Stomach (tissue), 9 donors: ENCODE results near the gene SEC62. TPM values are rescaled to one million over a fixed set of nuclear protein-coding genes. Genes with fewer than 3 reads are reported as not detected.
A peak's percentile ranks its signal among the peaks of the same experiment; 100 is the strongest.

ENCODE experiments used
- DNase-seq, 2 donors: peaks; one replicate each; pipeline versions ENCODE4 v3.0.0 to v3.0.0-alpha.2; 2013 to 2019
- H3K27ac ChIP-seq, 5 donors: fragments of 200-600 bp in 4 of 5; sonication (generic) in 4 of 5; one replicate each; pipeline ENCODE4 v1.5.1; 2013 to 2019; ENCODE audit warnings: mild to moderate bottlenecking in 1 of 5, moderate library complexity in 1 of 5
- H3K27me3 ChIP-seq, 3 donors: fragments of 200-600 bp; sonication (generic); one replicate each; pipeline ENCODE4 v1.5.1; 2017 to 2019; ENCODE audit warnings: mixed run types in 1 of 3
- H3K36me3 ChIP-seq, 4 donors: fragments of 200-600 bp; sonication (generic); 1 replicate in 3 of 4; 2 replicates in 1 of 4; pipeline ENCODE4 v1.5.1; 2016 to 2019
- H3K4me1 ChIP-seq, 4 donors: fragments of 200-600 bp; sonication (generic); one replicate each; pipeline ENCODE4 v1.5.1; 2016 to 2019
- H3K4me3 ChIP-seq, 4 donors: fragments of 200-600 bp; sonication (generic) in 3 of 4; one replicate each; pipeline ENCODE4 v1.5.1; 2016 to 2019; ENCODE audit warnings: mild to moderate bottlenecking in 1 of 4
- H3K9me3 ChIP-seq, 4 donors: fragments of 200-600 bp; sonication (generic); one replicate each; pipeline ENCODE4 v1.5.1; 2016 to 2019
- EP300 ChIP-seq: sonication (generic); formaldehyde crosslinking; IDR thresholded peaks from one replicate; pipeline ENCODE4 v1.6.1; 2017; ENCODE audit warnings: antibody characterized with exemption
- POLR2A ChIP-seq, 4 donors: fragments of 450-650 bp; IDR thresholded peaks; one replicate each; pipeline ENCODE4 v1.6.1; 2016; ENCODE audit warnings: antibody characterized with exemption in 4 of 4, control low read depth in 2 of 4, mild to moderate bottlenecking in 1 of 4, moderate library complexity in 1 of 4
- POLR2AphosphoS5 ChIP-seq, 3 donors: sonication (generic); formaldehyde crosslinking; IDR thresholded peaks; one replicate each; pipeline ENCODE4 v1.6.1; 2016; ENCODE audit warnings: antibody characterized with exemption in 3 of 3
- WGBS, 5 donors: extraction: QIAGEN DNeasy Blood & Tissue Kit in 3 of 5; methylation state at CpG; one replicate each; pipeline versions ENCODE4 v1.1.5 to v1.1.7; 2013 to 2018; 5-methylcytosine and 5-hydroxymethylcytosine counted together
- intact Hi-C: fragments of 100-400 bp; cut with DNase I; formaldehyde crosslinking; loops from one replicate; pipeline ENCODE4 v1.15.1; 2023; ENCODE audit warnings: low total_unique reads
- polyA plus RNA-seq, 3 donors: library from polyadenylated mRNA; stranded (reverse); fragments of 200-250 nt; gene quantifications; one replicate each; pipeline ENCODE4 v1.2.3, GENCODE V29; 2013
- total RNA-seq, 5 donors: library from RNA; depleted of rRNA; stranded (reverse); fragments of >200 nt; gene quantifications; one replicate each; pipeline versions ENCODE4 v1.1.0 to v1.2.3, GENCODE V29; 2014 to 2016
- TF ChIP-seq, protein P1 (sequence below), 7 experiments: fragments of 450-650 bp in 4 of 7; fragments of 200-600 bp in 3 of 7; sonication (generic) in 3 of 7; IDR thresholded peaks; one replicate each; pipeline ENCODE4 v1.5.1; 2016 to 2019; ENCODE audit warnings: antibody characterized with exemption in 7 of 7, control low read depth in 2 of 7, mild to moderate bottlenecking in 1 of 7
- donor health status: healthy with polysubstance abuse.
- donor health status: Bipolar disorder and iron deficiency.
- donor health status: healthy.

Gene SEC62
- total and polyA plus RNA-seq, 8 donors = 12.1 to 239 (median 51.1) TPM

DNA sequence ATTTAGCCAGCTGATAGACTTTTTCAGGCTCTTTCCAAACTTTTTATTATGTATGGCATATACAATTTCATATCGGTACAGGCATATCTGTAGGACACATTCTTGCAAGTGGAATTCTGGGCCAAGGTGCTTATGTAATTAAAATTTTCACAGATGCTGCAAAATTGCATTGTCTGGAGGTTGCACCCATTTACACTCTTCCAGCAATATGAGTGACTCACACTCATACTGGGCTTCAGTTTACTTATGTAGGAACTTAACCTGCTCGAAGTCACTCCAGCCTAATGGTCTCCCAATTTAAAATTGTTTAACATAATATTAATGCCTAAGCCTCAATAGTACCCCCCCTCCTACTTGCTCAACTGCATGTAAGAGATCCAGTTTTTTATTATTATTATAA, 11.2 kb upstream of the SEC62 start:
- no peaks in the 10 kb centered on the region for H3K9me3 ChIP-seq
- 78 to 89% (median 84%) methylated on average over 2 of the region's 2 CpGs for WGBS, 5 donors
- H3K36me3 ChIP-seq = no peaks in the 10 kb centered on the region
- no peak for DNase-seq
- no peaks in the 10 kb centered on the region for H3K4me1 ChIP-seq
- H3K4me3 ChIP-seq = no peak overlapping the region
- H3K27ac ChIP-seq = no peak overlapping the region
- intact Hi-C loops = no loop called here
- no peaks in the 10 kb centered on the region for H3K27me3 ChIP-seq
- TF ChIP-seq, protein P1, sequence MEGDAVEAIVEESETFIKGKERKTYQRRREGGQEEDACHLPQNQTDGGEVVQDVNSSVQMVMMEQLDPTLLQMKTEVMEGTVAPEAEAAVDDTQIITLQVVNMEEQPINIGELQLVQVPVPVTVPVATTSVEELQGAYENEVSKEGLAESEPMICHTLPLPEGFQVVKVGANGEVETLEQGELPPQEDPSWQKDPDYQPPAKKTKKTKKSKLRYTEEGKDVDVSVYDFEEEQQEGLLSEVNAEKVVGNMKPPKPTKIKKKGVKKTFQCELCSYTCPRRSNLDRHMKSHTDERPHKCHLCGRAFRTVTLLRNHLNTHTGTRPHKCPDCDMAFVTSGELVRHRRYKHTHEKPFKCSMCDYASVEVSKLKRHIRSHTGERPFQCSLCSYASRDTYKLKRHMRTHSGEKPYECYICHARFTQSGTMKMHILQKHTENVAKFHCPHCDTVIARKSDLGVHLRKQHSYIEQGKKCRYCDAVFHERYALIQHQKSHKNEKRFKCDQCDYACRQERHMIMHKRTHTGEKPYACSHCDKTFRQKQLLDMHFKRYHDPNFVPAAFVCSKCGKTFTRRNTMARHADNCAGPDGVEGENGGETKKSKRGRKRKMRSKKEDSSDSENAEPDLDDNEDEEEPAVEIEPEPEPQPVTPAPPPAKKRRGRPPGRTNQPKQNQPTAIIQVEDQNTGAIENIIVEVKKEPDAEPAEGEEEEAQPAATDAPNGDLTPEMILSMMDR (IDR thresholded peaks at IDR 0.05) = no peak
- no peak for TF ChIP-seq EP300
- no peak for TF ChIP-seq POLR2A (IDR thresholded peaks at IDR 0.05)
- TF ChIP-seq POLR2AphosphoS5 (IDR thresholded peaks at IDR 0.05) = no peak

DNA sequence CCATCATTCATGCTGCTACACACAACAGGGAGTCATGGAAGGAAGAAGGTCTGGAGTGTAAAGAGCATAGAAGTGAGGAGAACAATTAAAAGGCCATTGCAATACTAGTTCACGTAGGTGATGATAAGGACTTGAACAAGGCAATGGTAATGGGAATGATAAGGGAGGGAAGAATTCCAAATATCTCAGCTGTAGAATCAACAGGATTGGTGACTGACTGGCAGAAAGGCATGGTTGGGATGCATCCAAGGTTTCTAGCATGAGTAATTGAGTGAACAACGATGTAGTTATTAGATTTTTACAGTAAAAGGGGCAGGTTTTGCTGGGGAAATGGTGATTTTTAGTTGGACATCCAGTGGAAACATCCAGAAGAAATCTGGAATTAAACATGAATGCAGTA, 2.4 kb upstream of the SEC62 start:
- intact Hi-C loops = no loop called here
- 27 to 55% (median 33%) methylated on average over 2 of the region's 2 CpGs for WGBS, 5 donors
- TF ChIP-seq, protein P1 (IDR thresholded peaks at IDR 0.05) = no peak
- TF ChIP-seq POLR2A (IDR thresholded peaks at IDR 0.05) (no peak), POLR2AphosphoS5 (IDR thresholded peaks at IDR 0.05) (peak in 1 of 3 donors; percentile 15), EP300 (no peak)

DNA sequence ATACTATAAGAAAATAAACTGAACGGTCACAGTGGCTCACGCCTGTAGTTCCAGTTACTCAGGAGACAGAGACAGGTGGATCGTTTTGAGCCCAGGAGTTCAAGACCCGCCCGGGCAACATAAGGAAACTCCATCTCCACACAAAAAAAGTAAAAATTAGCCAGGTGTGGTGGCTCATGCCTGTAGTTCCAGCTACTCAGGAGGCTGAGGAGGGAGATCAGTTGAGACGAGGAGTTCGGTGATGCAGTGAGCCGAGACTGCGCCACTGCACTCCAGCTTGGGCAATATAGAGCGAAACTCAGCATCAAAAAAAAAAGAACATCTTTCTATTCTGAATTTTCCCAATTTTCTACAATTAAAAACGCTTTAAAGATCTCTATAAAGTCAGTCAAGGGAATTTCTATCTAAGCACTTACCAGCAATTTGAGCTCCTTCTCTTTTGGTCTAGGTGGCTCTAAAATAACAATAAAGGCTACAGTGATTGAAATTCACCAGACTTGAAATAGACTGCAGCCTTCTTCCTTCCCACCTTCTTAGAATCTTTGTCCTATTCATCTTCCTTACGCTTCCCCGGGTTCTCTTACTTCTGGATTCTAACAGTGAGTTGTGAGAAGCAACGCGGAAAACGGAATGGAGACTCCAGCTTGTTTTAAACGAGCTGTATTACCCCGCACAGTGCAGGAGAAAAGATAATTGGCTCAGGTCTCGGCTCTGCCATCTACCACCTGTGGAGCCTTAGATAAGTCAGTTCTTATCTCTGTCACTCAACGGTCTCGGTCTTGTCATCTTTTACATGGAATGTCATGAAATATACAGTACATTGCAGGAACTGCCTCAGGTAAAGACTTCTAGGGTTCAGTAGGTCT, 812 bp upstream of the SEC62 start:
- no peaks in the 10 kb centered on the region for H3K27me3 ChIP-seq
- WGBS, 5 donors = 54 to 58% (median 56%) methylated on average over 21 of the region's 21 CpGs
- intact Hi-C loops = no loop called here
- H3K4me1 ChIP-seq = peaks cover 10 to 44% (median 32%) of the 10 kb centered on the region in 4 donors
- peak overlapping the region; percentile 67 to 93 (median 80) for H3K4me3 ChIP-seq
- no peaks in the 10 kb centered on the region for H3K9me3 ChIP-seq
- peaks cover 0 to 6% (median 0%) of the 10 kb centered on the region in 4 donors for H3K36me3 ChIP-seq
- peak in 1 of 2 donors; percentile 47 for DNase-seq
- TF ChIP-seq POLR2A (IDR thresholded peaks at IDR 0.05) (no peak), POLR2AphosphoS5 (IDR thresholded peaks at IDR 0.05) (no peak), EP300 (no peak)
- TF ChIP-seq, protein P1 (IDR thresholded peaks at IDR 0.05) = no peak
- H3K27ac ChIP-seq = peak overlapping the region; percentile 93 to 99 (median 95)

More for the DNA sequence above, 2.4 kb upstream of the SEC62 start:
- H3K36me3 ChIP-seq = no peaks in the 10 kb centered on the region
- peak in 1 of 2 donors; percentile 49 for DNase-seq
- H3K4me3 ChIP-seq = no peak overlapping the region
- no peaks in the 10 kb centered on the region for H3K9me3 ChIP-seq
- peaks cover under 1 to 28% (median 20%) of the 10 kb centered on the region in 4 donors for H3K4me1 ChIP-seq
- H3K27me3 ChIP-seq = no peaks in the 10 kb centered on the region
- H3K27ac ChIP-seq = no peak overlapping the region

DNA sequence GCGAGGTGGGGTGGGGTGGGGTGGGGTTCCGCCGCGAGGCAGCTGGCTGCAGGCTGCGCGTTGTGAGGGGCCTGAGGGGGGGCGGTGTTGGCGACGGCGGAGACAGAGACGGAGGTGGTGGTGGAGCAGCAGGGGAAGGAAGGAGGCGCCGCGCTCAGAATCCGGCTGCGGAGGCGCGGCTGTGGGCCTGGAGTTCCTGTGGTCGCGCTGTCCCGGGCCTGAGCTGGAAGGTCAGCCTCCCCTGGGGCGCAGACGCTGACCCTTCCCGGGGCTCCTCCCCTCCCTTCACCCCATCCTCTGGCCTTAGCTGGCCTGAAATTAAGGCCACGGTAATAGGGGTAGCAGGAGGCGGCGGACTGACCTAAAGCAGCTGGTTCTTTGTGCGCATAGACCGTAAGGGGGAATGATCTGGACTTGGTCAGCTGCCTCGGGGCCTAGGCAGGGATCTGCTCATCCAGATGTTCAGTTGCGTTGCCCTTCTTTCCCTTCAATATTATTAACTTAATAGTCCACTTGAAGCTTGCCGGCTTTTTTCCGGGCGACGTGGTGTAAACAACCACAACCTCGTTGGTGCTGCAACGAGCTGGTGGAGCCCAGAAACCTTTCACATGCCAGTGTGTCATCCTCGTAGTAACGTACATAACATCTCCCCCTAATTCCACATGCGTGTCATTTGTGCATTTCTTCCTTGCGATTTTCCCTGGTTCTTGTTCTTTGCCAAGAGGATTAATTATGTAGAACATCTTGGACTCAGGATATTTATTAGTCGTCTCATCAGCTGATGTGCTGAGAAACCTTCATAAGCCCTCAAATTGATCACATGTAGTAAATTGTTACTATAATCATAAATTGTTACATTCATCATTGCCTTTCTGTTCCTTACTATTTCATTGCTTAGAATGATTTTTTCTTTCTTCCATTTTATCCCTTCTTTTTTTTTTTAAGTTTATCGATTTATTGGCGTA, 626 bp downstream of the SEC62 start:
- no peaks in the 10 kb centered on the region for H3K27me3 ChIP-seq
- H3K9me3 ChIP-seq = no peaks in the 10 kb centered on the region
- peak in 1 of 3 donors; percentile 16 for TF ChIP-seq POLR2AphosphoS5 (IDR thresholded peaks at IDR 0.05)
- TF ChIP-seq, protein P1 (IDR thresholded peaks at IDR 0.05) = no peak
- no peak for TF ChIP-seq EP300
- no peak for TF ChIP-seq POLR2A (IDR thresholded peaks at IDR 0.05)
- peaks cover 0 to 6% (median 0%) of the 10 kb centered on the region in 4 donors for H3K36me3 ChIP-seq
- H3K27ac ChIP-seq = peak overlapping the region; percentile 93 to 99 (median 95)
- H3K4me1 ChIP-seq = peaks cover 10 to 59% (median 39%) of the 10 kb centered on the region in 4 donors
- DNase-seq = peak in 1 of 2 donors; percentile 44
- WGBS, 5 donors = 1 to 4% (median 3%) methylated on average over 21 to 44 of the region's 44 CpGs
- intact Hi-C loops = no loop called here
- peak overlapping the region; percentile 67 to 93 (median 80) for H3K4me3 ChIP-seq
